Measurements from ENCODE around the gene CYP2R1.
"Not testable (repeated sequence)": the region's sequence is repeated elsewhere in the genome, so short reads cannot be mapped to it uniquely, and the experiment has no call there.

CYP2R1 gene

DNA sequence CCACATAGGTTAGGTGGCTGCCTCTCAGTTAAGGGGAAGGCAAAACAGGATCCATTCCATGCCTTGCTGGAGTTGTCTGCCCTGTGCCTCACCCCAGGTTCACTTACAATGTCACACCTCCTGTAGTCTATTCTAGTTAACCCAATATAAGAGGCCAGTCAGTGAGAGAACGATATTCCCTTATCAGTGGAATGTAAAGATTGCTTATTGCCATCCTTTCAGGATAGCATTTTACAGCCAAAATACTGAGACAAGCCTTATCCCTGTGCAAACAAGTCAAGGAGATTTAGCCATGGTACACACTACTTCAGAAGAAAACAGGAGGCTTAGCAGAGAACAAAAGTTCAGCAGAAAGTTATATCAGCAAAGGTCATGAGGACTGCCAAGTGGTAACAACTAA lies 5.5 kb downstream of the CYP2R1 start:
- H3F3A ChIP-seq (ENCODE audit: insufficient read depth, low read length) = no peaks in the 10 kb centered on the region
- H3K27ac ChIP-seq (ENCODE audit: low read depth, low read length, poor library complexity, severe bottlenecking) = no peak overlapping the region

DNA sequence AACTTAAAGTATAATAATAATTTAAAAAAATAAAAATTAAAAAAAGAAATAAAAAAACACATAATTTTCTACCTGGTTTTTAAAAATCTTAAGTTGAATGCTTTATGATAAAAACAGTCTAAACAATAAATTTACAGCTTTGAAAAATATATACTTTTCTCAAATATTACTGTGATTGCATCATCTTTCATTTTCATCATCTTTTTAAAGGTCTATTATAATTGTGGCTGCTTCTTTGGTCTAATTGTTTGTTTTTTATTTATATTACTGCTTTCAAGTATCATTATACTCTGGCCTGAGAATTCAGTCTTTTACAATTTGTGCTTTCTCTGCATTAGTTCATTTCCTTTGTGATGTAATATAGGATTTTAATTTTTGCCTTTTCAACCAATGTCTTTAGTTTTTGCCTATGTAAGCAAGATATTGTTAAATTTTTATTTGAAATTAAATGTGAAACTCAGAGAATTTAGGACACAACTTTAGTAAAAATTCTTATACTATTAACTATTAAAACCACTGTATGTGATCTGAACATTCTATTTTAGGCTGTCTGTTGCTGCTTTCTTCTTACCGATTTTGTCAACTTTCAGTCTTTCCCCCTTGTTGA lies 7.3 kb downstream of the CYP2R1 start:
- H3K9me2 ChIP-seq (ENCODE audit: low read depth, low read length) = no peaks in the 10 kb centered on the region
- H4K20me1 ChIP-seq (ENCODE audit: insufficient read depth, low read length) = no peaks in the 10 kb centered on the region
- H3K27me3 ChIP-seq (ENCODE audit: insufficient read depth, low read length) = no peaks in the 10 kb centered on the region
- H3K9me3 ChIP-seq (ENCODE audit: low read length) = no peaks in the 10 kb centered on the region
- TF ChIP-seq, protein P1, sequence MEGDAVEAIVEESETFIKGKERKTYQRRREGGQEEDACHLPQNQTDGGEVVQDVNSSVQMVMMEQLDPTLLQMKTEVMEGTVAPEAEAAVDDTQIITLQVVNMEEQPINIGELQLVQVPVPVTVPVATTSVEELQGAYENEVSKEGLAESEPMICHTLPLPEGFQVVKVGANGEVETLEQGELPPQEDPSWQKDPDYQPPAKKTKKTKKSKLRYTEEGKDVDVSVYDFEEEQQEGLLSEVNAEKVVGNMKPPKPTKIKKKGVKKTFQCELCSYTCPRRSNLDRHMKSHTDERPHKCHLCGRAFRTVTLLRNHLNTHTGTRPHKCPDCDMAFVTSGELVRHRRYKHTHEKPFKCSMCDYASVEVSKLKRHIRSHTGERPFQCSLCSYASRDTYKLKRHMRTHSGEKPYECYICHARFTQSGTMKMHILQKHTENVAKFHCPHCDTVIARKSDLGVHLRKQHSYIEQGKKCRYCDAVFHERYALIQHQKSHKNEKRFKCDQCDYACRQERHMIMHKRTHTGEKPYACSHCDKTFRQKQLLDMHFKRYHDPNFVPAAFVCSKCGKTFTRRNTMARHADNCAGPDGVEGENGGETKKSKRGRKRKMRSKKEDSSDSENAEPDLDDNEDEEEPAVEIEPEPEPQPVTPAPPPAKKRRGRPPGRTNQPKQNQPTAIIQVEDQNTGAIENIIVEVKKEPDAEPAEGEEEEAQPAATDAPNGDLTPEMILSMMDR (IDR thresholded peaks at IDR 0.05; ENCODE audit: low read length) = no peak
- no peak for TF ChIP-seq EZH2 (IDR thresholded peaks at IDR 0.05; ENCODE audit: borderline replicate concordance, low read length)
- H3K27ac ChIP-seq (ENCODE audit: low read depth, low read length, poor library complexity, severe bottlenecking) = no peak overlapping the region
- H3K4me3 ChIP-seq (ENCODE audit: low read depth, low read length, poor library complexity, severe bottlenecking) = no peak overlapping the region
- no peak overlapping the region for H2AFZ ChIP-seq (ENCODE audit: low read length)
- peaks cover 33% of the 10 kb centered on the region for H3K36me3 ChIP-seq (ENCODE audit: insufficient read depth, low read length)
- no peak overlapping the region for H3K9ac ChIP-seq (ENCODE audit: low read length)
- H3K4me2 ChIP-seq (ENCODE audit: low read length) = no peak overlapping the region
- H3K79me2 ChIP-seq (ENCODE audit: insufficient read depth, low read length) = no peaks in the 10 kb centered on the region
- H3K4me1 ChIP-seq (ENCODE audit: insufficient read depth, low read length, severe bottlenecking) = peaks cover 15% of the 10 kb centered on the region
- no peaks in the 10 kb centered on the region for H3F3A ChIP-seq (ENCODE audit: insufficient read depth, low read length)

More for the DNA sequence above, 5.5 kb downstream of the CYP2R1 start:
- Histone ChIP-seq H2AFZ (ENCODE audit: low read length) (no peak overlapping the region), H3K9ac (ENCODE audit: low read length) (no peak overlapping the region), H4K20me1 (ENCODE audit: insufficient read depth, low read length) (no peaks in the 10 kb centered on the region), H3K79me2 (ENCODE audit: insufficient read depth, low read length) (no peaks in the 10 kb centered on the region), H3K4me3 (ENCODE audit: low read depth, low read length, poor library complexity, severe bottlenecking) (no peak overlapping the region), H3K9me3 (ENCODE audit: low read length) (no peaks in the 10 kb centered on the region), H3K9me2 (ENCODE audit: low read depth, low read length) (no peaks in the 10 kb centered on the region), H3K4me1 (ENCODE audit: insufficient read depth, low read length, severe bottlenecking) (peaks cover 25% of the 10 kb centered on the region), H3K36me3 (ENCODE audit: insufficient read depth, low read length) (peaks cover 21% of the 10 kb centered on the region), H3K27me3 (ENCODE audit: insufficient read depth, low read length) (no peaks in the 10 kb centered on the region), H3K4me2 (ENCODE audit: low read length) (no peak overlapping the region)
- TF ChIP-seq EZH2 (IDR thresholded peaks at IDR 0.05; ENCODE audit: borderline replicate concordance, low read length) = no peak
- TF ChIP-seq, protein P1 (IDR thresholded peaks at IDR 0.05; ENCODE audit: low read length) = no peak

DNA sequence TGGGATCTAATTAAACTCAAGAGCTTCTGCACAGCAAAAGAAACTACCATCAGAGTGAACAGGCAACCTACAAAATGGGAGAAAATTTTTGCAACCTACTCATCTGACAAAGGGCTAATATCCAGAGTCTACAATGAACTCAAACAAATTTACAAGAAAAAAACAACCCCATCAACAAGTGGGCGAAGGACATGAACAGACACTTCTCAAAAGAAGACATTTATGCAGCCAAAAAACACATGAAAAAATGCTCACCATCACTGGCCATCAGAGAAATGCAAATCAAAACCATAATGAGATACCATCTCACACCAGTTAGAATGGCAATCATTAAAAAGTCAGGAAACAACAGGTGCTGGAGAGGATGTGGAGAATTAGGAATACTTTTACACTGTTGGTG lies 8.3 kb downstream of the CYP2R1 start:
- H3K4me1 ChIP-seq (ENCODE audit: insufficient read depth, low read length, severe bottlenecking); H3K27me3 ChIP-seq (ENCODE audit: insufficient read depth, low read length); H3K27ac ChIP-seq (ENCODE audit: low read depth, low read length, poor library complexity, severe bottlenecking); H4K20me1 ChIP-seq (ENCODE audit: insufficient read depth, low read length); H3K4me2 ChIP-seq (ENCODE audit: low read length); H3K9me2 ChIP-seq (ENCODE audit: low read depth, low read length); H3K9me3 ChIP-seq (ENCODE audit: low read length); H3F3A ChIP-seq (ENCODE audit: insufficient read depth, low read length); H2AFZ ChIP-seq (ENCODE audit: low read length); H3K4me3 ChIP-seq (ENCODE audit: low read depth, low read length, poor library complexity, severe bottlenecking); H3K9ac ChIP-seq (ENCODE audit: low read length); H3K79me2 ChIP-seq (ENCODE audit: insufficient read depth, low read length): not testable (repeated sequence)
- H3K36me3 ChIP-seq (ENCODE audit: insufficient read depth, low read length) = peaks cover 43% of the 10 kb centered on the region

DNA sequence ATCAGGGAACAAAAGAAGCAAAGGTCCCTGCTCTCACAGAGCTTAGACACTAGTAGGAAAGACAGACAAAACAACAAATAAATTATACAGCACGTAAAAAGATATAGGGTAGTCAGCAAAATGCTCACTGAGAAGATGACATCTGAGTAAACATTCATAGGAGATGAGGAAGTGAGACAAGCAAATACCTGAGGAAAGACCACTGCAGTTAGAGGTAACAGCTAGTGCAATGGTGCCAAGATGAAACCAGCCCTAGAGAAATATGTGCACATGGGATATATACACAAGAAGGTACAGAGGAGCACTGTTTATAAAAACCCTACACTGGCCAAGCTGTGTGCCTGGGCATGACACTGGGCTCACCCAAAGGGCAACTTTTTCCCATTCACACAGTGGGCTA lies 9.8 kb downstream of the CYP2R1 start:
- Histone ChIP-seq H4K20me1 (ENCODE audit: insufficient read depth, low read length) (no peaks in the 10 kb centered on the region), H3K27me3 (ENCODE audit: insufficient read depth, low read length) (no peaks in the 10 kb centered on the region), H3K9me2 (ENCODE audit: low read depth, low read length) (no peaks in the 10 kb centered on the region), H3K36me3 (ENCODE audit: insufficient read depth, low read length) (peaks cover 54% of the 10 kb centered on the region), H3K4me3 (ENCODE audit: low read depth, low read length, poor library complexity, severe bottlenecking) (no peak overlapping the region), H3K4me2 (ENCODE audit: low read length) (no peak overlapping the region), H3K79me2 (ENCODE audit: insufficient read depth, low read length) (no peaks in the 10 kb centered on the region), H3K27ac (ENCODE audit: low read depth, low read length, poor library complexity, severe bottlenecking) (no peak overlapping the region), H3K9me3 (ENCODE audit: low read length) (no peaks in the 10 kb centered on the region), H3F3A (ENCODE audit: insufficient read depth, low read length) (no peaks in the 10 kb centered on the region), H3K4me1 (ENCODE audit: insufficient read depth, low read length, severe bottlenecking) (peaks cover 13% of the 10 kb centered on the region), H2AFZ (ENCODE audit: low read length) (no peak overlapping the region), H3K9ac (ENCODE audit: low read length) (no peak overlapping the region)
- TF ChIP-seq, protein P1 (IDR thresholded peaks at IDR 0.05; ENCODE audit: low read length) = no peak
- TF ChIP-seq EZH2 (IDR thresholded peaks at IDR 0.05; ENCODE audit: borderline replicate concordance, low read length) = no peak
